HEK293 (cell line): ENCODE data around the gene CREB5.

Experiments
- CTCF ChIA-PET: fragments of 350-600 bp; formaldehyde crosslinking; extraction: SDS; loops from one replicate; lab custom pipeline; 2021; ENCODE audit warnings: antibody characterized with exemption; lab: Yijun Ruan, JAX
- POLR2A ChIA-PET: fragments of 300-600 bp; formaldehyde crosslinking; extraction: SDS; loops from one replicate; lab custom pipeline; 2020; ENCODE audit warnings: antibody characterized with exemption, inconsistent platforms; lab: Yijun Ruan, JAX
- H3K27ac ChIP-seq: fragments of 200-500 bp; sonication (Bioruptor generic); 2 replicates; pipeline ENCODE4 v1.5.1; 2014; ENCODE audit warnings: low read depth, low read length, control low read depth, inconsistent platforms; ENCODE audit errors: extremely low read depth
- H3K36me3 ChIP-seq, 2 experiments: fragments of 200-500 bp in 1 of 2; sonication (Bioruptor generic) in 1 of 2; 1 replicate in 1 of 2; 2 replicates in 1 of 2; pipeline ENCODE4 v1.5.1; 2014 to 2017; ENCODE audit warnings: inconsistent platforms in 2 of 2, low read length in 2 of 2; ENCODE audit not compliant: control insufficient read depth in 2 of 2, insufficient read depth in 1 of 2
- H3K4me1 ChIP-seq: fragments of 200-500 bp; sonication (Bioruptor generic); 2 replicates; pipeline ENCODE4 v1.5.1; 2014; ENCODE audit warnings: mild to moderate bottlenecking, low read length, inconsistent platforms; ENCODE audit not compliant: control insufficient read depth, insufficient read depth
- H3K4me3 ChIP-seq: 2 replicates; pipeline ENCODE4 v1.5.1; 2011; ENCODE audit warnings: low read depth, mild to moderate bottlenecking, control low read depth, low read length, moderate library complexity
- H3K9me3 ChIP-seq: fragments of 200-500 bp; sonication (Bioruptor generic); 2 replicates; pipeline ENCODE4 v1.5.1; 2014; ENCODE audit warnings: low read depth, low read length, inconsistent platforms; ENCODE audit not compliant: control insufficient read depth, insufficient read depth
- BCL6B ChIP-seq: fragments of 450-650 bp; formaldehyde crosslinking; IDR thresholded peaks from 2 replicates; pipeline ENCODE4 v1.5.1; 2017; ENCODE audit warnings: missing biosample characterization, missing genetic modification characterization
- GLI2 ChIP-seq: fragments of 450-650 bp; formaldehyde crosslinking; IDR thresholded peaks from 2 replicates; pipeline ENCODE4; 2017; ENCODE audit warnings: missing biosample characterization, missing genetic modification characterization, low read depth, borderline replicate concordance
- GLI4 ChIP-seq: fragments of 450-650 bp; formaldehyde crosslinking; IDR thresholded peaks from 2 replicates; pipeline ENCODE4 v1.5.1; 2016; ENCODE audit warnings: missing biosample characterization, missing genetic modification characterization
- KLF9 ChIP-seq: fragments of 450-650 bp; formaldehyde crosslinking; IDR thresholded peaks from 2 replicates; pipeline ENCODE4 v1.5.1; 2016; ENCODE audit warnings: missing biosample characterization, missing genetic modification characterization, low read depth
- MYNN ChIP-seq: fragments of 450-650 bp; formaldehyde crosslinking; IDR thresholded peaks from 2 replicates; pipeline ENCODE4 v1.5.1; 2016; ENCODE audit warnings: missing biosample characterization, missing genetic modification characterization, borderline replicate concordance
- ZBTB1 ChIP-seq: fragments of 450-650 bp; formaldehyde crosslinking; IDR thresholded peaks from 2 replicates; pipeline ENCODE4 v1.5.1; 2016; ENCODE audit warnings: missing biosample characterization, missing genetic modification characterization
- ZBTB17 ChIP-seq: fragments of 450-650 bp; formaldehyde crosslinking; IDR thresholded peaks from 2 replicates; pipeline ENCODE4 v1.5.1; 2016; ENCODE audit warnings: missing biosample characterization, missing genetic modification characterization
- ZFP41 ChIP-seq: fragments of 450-650 bp; formaldehyde crosslinking; IDR thresholded peaks from 2 replicates; pipeline ENCODE4 v1.5.1; 2016; ENCODE audit warnings: missing biosample characterization, missing genetic modification characterization, borderline replicate concordance
- ZNF10 ChIP-seq: fragments of 450-650 bp; formaldehyde crosslinking; IDR thresholded peaks from 2 replicates; pipeline ENCODE4 v1.5.1; 2017; ENCODE audit warnings: missing biosample characterization, missing genetic modification characterization
- ZNF112 ChIP-seq: fragments of 450-650 bp; formaldehyde crosslinking; IDR thresholded peaks from 2 replicates; pipeline ENCODE4 v1.5.0; 2017; ENCODE audit warnings: missing biosample characterization, missing genetic modification characterization
- ZNF157 ChIP-seq: fragments of 450-650 bp; formaldehyde crosslinking; IDR thresholded peaks from 2 replicates; pipeline ENCODE4 v1.5.1; 2016; ENCODE audit warnings: missing biosample characterization, missing genetic modification characterization
- ZNF221 ChIP-seq: fragments of 450-650 bp; formaldehyde crosslinking; IDR thresholded peaks from 2 replicates; pipeline ENCODE4 v1.5.1; 2017; ENCODE audit warnings: missing biosample characterization, missing genetic modification characterization, borderline replicate concordance
- ZNF335 ChIP-seq: fragments of 450-650 bp; formaldehyde crosslinking; conservative IDR thresholded peaks from 2 replicates; pipeline ENCODE4 v1.5.1; 2016; ENCODE audit warnings: missing biosample characterization, missing genetic modification characterization
- ZNF362 ChIP-seq: fragments of 450-650 bp; formaldehyde crosslinking; IDR thresholded peaks from 2 replicates; pipeline ENCODE4 v1.5.1; 2016; ENCODE audit warnings: missing biosample characterization, missing genetic modification characterization
- ZNF488 ChIP-seq: fragments of 450-650 bp; formaldehyde crosslinking; IDR thresholded peaks from 2 replicates; pipeline ENCODE4 v1.5.1; 2016; ENCODE audit warnings: missing biosample characterization, missing genetic modification characterization
- ZNF560 ChIP-seq: fragments of 450-650 bp; formaldehyde crosslinking; IDR thresholded peaks from 2 replicates; pipeline ENCODE4 v1.5.1; 2017; ENCODE audit warnings: missing biosample characterization, missing genetic modification characterization, borderline replicate concordance
- ZNF600 ChIP-seq: fragments of 450-650 bp; formaldehyde crosslinking; IDR thresholded peaks from 2 replicates; pipeline ENCODE4 v1.5.1; 2016; ENCODE audit warnings: missing biosample characterization, missing genetic modification characterization
- ZNF629 ChIP-seq: fragments of 450-650 bp; formaldehyde crosslinking; IDR thresholded peaks from 2 replicates; pipeline ENCODE4 v1.5.1; 2017; ENCODE audit warnings: missing biosample characterization, missing genetic modification characterization
- ZNF660 ChIP-seq: fragments of 450-650 bp; IDR thresholded peaks from 2 replicates; pipeline ENCODE4 v1.5.1; 2018; ENCODE audit warnings: missing biosample characterization, mild to moderate bottlenecking, missing genetic modification characterization
- ZNF776 ChIP-seq: fragments of 450-650 bp; formaldehyde crosslinking; IDR thresholded peaks from 2 replicates; pipeline ENCODE4 v1.5.0; 2017; ENCODE audit warnings: missing biosample characterization, missing genetic modification characterization, borderline replicate concordance
- TF ChIP-seq, protein P1 (sequence below): fragments of 450-650 bp; formaldehyde crosslinking; IDR thresholded peaks from 2 replicates; pipeline ENCODE4 v1.5.1; 2016; ENCODE audit warnings: missing biosample characterization, missing genetic modification characterization
- TF ChIP-seq, protein P2 (sequence below): fragments of 450-650 bp; formaldehyde crosslinking; IDR thresholded peaks from 2 replicates; pipeline ENCODE4 v1.5.1; 2016; ENCODE audit warnings: missing biosample characterization, missing genetic modification characterization
- TF ChIP-seq, protein P3 (sequence below): fragments of 450-650 bp; formaldehyde crosslinking; IDR thresholded peaks from 2 replicates; pipeline ENCODE4 v1.5.1; 2017; ENCODE audit warnings: missing biosample characterization, missing genetic modification characterization
- TF ChIP-seq, protein P4 (sequence below): fragments of 450-650 bp; formaldehyde crosslinking; IDR thresholded peaks from 2 replicates; pipeline ENCODE4 v1.5.1; 2016; ENCODE audit warnings: missing biosample characterization, missing genetic modification characterization

The CREB5 gene

DNA sequence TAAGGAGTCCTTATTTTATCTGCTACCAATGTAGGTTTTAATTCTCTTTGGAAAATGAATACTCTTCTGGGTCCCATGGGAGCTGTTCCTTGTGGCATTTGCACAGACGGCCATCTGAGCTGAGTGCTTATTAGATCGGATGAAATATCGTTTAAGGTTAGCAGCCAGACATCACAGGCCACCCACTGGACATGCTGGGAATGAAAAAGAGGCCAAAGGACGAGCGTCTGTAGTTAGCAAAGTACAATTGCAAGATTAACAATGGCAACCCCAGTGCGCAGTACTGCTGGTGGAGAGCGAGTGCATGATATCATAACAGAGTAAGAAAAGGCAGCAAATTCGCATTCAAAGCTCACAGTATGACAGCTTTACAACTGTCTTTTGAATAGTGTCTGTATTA lies 28.3 kb upstream of the CREB5 start:
- ChIA-PET POLR2A (no interaction called here), CTCF (interaction anchor here (0.9 to 1.0 kb wide), 2 partner anchors 12 to 243 kb away, joined by 3 read pairs; no protein-coding TSS in a partner anchor)
- TF ChIP-seq ZNF335 (no peak), GLI2 (tag by site-specific recombination) (no peak), ZNF776 (no peak), KLF9 (tag by site-specific recombination) (no peak), ZBTB17 (tag by site-specific recombination) (no peak), ZNF10 (tag by site-specific recombination) (no peak), ZNF362 (tag by site-specific recombination) (no peak), ZFP41 (tag by site-specific recombination) (no peak), ZNF560 (tag by site-specific recombination) (no peak)
- TF ChIP-seq, protein P1, sequence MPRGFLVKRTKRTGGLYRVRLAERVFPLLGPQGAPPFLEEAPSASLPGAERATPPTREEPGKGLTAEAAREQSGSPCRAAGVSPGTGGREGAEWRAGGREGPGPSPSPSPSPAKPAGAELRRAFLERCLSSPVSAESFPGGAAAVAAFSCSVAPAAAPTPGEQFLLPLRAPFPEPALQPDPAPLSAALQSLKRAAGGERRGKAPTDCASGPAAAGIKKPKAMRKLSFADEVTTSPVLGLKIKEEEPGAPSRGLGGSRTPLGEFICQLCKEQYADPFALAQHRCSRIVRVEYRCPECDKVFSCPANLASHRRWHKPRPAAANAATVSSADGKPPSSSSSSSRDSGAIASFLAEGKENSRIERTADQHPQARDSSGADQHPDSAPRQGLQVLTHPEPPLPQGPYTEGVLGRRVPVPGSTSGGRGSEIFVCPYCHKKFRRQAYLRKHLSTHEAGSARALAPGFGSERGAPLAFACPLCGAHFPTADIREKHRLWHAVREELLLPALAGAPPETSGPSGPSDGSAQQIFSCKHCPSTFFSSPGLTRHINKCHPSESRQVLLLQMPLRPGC = no peak
- TF ChIP-seq, protein P2, sequence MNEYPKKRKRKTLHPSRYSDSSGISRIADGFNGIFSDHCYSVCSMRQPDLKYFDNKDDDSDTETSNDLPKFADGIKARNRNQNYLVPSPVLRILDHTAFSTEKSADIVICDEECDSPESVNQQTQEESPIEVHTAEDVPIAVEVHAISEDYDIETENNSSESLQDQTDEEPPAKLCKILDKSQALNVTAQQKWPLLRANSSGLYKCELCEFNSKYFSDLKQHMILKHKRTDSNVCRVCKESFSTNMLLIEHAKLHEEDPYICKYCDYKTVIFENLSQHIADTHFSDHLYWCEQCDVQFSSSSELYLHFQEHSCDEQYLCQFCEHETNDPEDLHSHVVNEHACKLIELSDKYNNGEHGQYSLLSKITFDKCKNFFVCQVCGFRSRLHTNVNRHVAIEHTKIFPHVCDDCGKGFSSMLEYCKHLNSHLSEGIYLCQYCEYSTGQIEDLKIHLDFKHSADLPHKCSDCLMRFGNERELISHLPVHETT = no peak
- TF ChIP-seq, all 188 proteins: peak for 0
- no peak overlapping the region for H3K4me3 ChIP-seq
- H3K27ac ChIP-seq = no peak overlapping the region
- no peaks in the 10 kb centered on the region for H3K4me1 ChIP-seq
- H3K36me3 ChIP-seq = no peaks in the 10 kb centered on the region
- H3K9me3 ChIP-seq = no peaks in the 10 kb centered on the region

- POLR2A ChIA-PET = interaction anchor here (0.7 kb wide), 1 partner anchor 299 kb away, joined by 4 read pairs; no protein-coding TSS in a partner anchor
- Histone ChIP-seq H3K4me3 (peak overlapping the region; percentile 41), H3K36me3 (no peaks in the 10 kb centered on the region), H3K9me3 (no peaks in the 10 kb centered on the region; the same call in 1 of the 2 replicates), H3K27ac (peak overlapping the region; percentile 41), H3K4me1 (no peaks in the 10 kb centered on the region)
- CTCF ChIA-PET = interaction anchor here (0.6 to 3.9 kb wide), 33 partner anchors 10 to 1067 kb away, joined by 3 to 24 read pairs (median 4); partner anchors contain the start of gene CREB5
- TF ChIP-seq ZNF660 (tag by site-specific recombination) = 0 out of 2 replicates have a peak, but pooled peaks have one; percentile 10
- TF ChIP-seq GLI4 (tag by site-specific recombination) = no peak
- TF ChIP-seq ZNF221 (tag by site-specific recombination) = no peak
- no peak for TF ChIP-seq ZNF157 (tag by site-specific recombination)
- TF ChIP-seq ZNF112 (tag by site-specific recombination) = no peak
- TF ChIP-seq, protein P3, sequence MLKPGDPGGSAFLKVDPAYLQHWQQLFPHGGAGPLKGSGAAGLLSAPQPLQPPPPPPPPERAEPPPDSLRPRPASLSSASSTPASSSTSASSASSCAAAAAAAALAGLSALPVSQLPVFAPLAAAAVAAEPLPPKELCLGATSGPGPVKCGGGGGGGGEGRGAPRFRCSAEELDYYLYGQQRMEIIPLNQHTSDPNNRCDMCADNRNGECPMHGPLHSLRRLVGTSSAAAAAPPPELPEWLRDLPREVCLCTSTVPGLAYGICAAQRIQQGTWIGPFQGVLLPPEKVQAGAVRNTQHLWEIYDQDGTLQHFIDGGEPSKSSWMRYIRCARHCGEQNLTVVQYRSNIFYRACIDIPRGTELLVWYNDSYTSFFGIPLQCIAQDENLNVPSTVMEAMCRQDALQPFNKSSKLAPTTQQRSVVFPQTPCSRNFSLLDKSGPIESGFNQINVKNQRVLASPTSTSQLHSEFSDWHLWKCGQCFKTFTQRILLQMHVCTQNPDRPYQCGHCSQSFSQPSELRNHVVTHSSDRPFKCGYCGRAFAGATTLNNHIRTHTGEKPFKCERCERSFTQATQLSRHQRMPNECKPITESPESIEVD = no peak
- TF ChIP-seq BCL6B (tag by site-specific recombination) = no peak
- TF ChIP-seq ZBTB17 (tag by site-specific recombination) = peak; percentile 86
- TF ChIP-seq ZNF629 = no peak
- peak; percentile 16; the same call in 1 of the 2 replicates for TF ChIP-seq ZNF335
- TF ChIP-seq MYNN (tag by site-specific recombination) = no peak
- TF ChIP-seq, protein P4, sequence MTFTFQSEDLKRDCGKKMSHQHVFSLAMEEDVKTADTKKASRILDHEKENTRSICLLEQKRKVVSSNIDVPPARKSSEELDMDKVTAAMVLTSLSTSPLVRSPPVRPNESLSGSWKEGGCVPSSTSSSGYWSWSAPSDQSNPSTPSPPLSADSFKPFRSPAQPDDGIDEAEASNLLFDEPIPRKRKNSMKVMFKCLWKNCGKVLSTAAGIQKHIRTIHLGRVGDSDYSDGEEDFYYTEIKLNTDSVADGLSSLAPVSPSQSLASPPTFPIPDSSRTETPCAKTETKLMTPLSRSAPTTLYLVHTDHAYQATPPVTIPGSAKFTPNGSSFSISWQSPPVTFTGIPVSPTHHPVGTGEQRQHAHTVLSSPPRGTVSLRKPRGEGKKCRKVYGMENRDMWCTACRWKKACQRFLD (tag by site-specific recombination) = no peak
- TF ChIP-seq ZBTB1 = no peak
- TF ChIP-seq ZNF600 (tag by site-specific recombination) = 0 out of 2 replicates have a peak, but pooled peaks have one; percentile 23
- TF ChIP-seq ZNF488 = no peak
These were observed 22.6 kb upstream of the CREB5 start for GRCh38 chr7:28389504-28390395.
